GM06990 (cell line): Measurements from ENCODE around the gene REXO1.

Source experiments
- DNase-seq: peaks from one replicate; pipeline ENCODE4 v3.0.0-alpha.2; 2011; ENCODE audit not compliant: insufficient read length; ENCODE audit errors: extremely low read depth
- H3K27me3 ChIP-seq: replicated peaks from 2 replicates; pipeline ENCODE4 v1.6.0; 2011; ENCODE audit warnings: low read length; ENCODE audit not compliant: control insufficient read depth, insufficient read depth
- H3K36me3 ChIP-seq: 2 replicates; pipeline ENCODE4 v1.5.1; 2011; ENCODE audit warnings: low read length; ENCODE audit not compliant: control insufficient read depth, insufficient read depth
- H3K4me3 ChIP-seq: replicated peaks from 2 replicates; pipeline ENCODE4 v1.5.1; 2011; ENCODE audit warnings: low read depth, mild to moderate bottlenecking, control low read depth, low read length
- CTCF ChIP-seq: IDR thresholded peaks from 2 replicates; pipeline ENCODE4 v1.5.1; 2011; ENCODE audit warnings: low read length, control low read depth, mild to moderate bottlenecking, inconsistent platforms; ENCODE audit not compliant: insufficient read depth, poor library complexity, severe bottlenecking

REXO1 gene

DNA sequence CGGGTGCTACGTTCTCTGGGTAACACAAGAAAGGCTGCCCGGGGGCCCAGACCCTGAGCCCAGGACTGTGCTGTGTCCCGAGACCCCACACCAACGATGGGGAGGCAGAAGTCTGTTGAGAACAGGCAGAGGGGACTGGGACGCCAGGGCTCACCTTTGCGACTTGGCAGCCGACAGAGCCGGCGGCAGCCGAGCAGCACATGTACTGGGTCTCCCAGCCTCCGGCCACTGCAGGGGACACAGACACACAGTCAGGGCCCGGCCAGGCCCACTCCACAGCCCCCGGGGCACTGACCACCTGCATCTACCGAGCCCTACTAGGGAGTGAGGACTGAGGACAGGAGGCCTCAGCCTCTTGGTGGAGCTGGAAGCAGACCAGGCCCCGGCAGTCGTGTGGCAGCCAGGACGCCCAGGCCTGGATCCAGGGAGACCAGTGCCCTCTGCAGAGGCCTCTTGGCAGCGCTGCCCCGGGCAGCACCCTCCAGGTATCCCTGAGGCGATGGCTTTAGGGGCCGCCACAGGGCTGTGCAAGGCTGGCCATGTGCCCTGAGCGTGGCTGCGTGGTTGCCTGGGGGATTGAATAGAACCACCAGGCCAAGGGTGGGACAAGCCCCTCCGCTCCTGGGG, 30.6 kb downstream of the REXO1 start:
- Histone ChIP-seq H3K4me3 (no peak overlapping the region), H3K36me3 (peaks cover 38% of the 10 kb centered on the region), H3K27me3 (no peaks in the 10 kb centered on the region)
- no peak for TF ChIP-seq CTCF
- DNase-seq, result peak; percentile 9

- Histone ChIP-seq H3K36me3 (peaks cover 28% of the 10 kb centered on the region), H3K4me3 (no peak overlapping the region), H3K27me3 (no peaks in the 10 kb centered on the region; the same call in 1 of the 2 replicates)
- peak; percentile 6 for DNase-seq
- no peak for TF ChIP-seq CTCF
Measured at GRCh38 chr19:1816530-1817298, 31.6 kb downstream of the REXO1 start.

DNA sequence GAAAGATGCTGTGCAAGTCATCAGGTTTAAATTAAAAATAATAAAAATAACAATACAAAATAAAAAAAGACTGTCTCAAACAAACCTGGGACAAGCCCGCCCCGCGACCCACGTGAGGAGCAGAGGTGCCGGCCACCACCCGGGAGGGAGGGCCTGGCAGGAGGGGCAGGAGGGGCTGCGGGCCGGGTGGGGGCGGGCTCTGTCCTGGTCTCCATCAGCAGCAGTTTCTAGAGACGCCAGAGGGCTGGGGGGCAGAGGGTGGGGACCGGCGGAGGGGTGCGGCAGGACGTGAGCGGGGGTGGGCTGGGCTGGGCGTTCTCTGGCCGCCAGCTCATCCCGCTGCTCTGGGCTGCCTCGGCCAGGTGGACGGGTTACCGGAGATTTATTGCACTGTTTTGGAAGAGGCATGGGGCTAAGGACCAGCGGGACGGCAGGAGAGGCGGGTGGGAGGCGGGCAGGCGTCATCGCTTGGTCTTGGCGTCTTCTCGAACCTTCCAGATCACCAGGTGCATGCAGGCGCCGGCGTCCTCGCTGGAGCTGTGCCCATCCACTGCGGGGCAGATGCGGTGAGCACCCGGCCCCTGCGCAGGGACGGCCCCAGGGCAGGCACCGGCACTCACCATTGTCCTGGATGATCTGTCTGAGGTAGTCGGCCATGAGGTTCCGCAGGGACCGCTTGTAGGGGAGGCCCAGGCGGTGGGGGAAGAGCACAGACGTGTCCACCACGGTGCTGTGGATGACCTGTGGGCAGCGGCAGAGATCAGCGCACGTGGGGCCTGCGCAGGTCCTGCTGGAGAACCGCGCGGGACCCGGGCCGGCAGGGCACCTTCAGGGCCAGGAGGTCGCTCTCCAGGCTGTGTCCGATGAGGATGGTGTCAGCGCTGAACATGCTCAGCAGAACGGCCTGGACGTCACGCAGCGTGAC, 32.4 kb downstream of the REXO1 start:
- DNase-seq, result no peak
- no peak for TF ChIP-seq CTCF
- peaks cover 26% of the 10 kb centered on the region for H3K36me3 ChIP-seq

DNA sequence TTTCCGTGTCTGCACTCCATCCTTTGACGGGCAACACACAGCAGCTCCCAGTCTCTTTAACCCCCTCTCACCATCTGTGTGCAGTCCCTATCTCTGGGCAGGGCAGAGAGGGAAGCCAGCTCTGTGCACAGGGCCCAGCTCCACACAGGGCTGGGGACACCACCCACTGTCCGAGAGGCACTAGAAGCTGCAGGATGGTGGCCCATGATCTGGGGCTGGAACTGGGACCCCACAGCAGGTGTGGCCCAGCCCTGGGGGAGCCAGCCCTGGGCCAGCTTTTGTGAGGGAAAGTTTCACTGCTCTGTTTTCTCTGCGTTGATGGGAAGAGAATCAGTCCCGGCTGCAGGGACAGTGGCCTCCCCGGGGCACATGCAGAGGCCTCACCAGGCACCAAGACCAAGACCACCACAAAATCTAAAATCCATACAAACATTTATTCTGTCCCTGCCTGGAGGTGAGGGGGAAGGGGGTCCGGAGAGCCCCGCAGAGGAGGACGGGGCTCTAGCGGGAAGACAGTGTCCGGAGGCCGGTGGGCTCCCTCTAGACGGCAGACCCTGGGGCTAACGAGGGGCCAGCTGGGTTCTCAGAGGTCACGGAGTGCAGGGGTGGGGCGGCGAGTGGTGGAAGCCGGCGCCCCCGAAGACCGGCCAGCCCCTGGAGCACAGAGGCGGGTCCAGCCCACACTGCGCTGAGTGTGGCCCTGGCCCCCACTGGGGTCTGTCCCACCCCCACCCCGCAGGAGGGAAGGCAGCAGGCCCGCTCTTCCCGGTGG, 33.3 kb downstream of the REXO1 start:
- no peaks in the 10 kb centered on the region; the same call in 1 of the 2 replicates for H3K27me3 ChIP-seq
- TF ChIP-seq CTCF, result no peak
- peaks cover 22% of the 10 kb centered on the region for H3K36me3 ChIP-seq
- no peak overlapping the region for H3K4me3 ChIP-seq
- no peak for DNase-seq

More for the DNA sequence above, 32.4 kb downstream of the REXO1 start:
- Histone ChIP-seq H3K27me3 (no peaks in the 10 kb centered on the region; the same call in 1 of the 2 replicates), H3K4me3 (no peak overlapping the region)

GRCh38 chr19:1814391-1814790, 33.9 kb downstream of the REXO1 start:
- Histone ChIP-seq H3K27me3 (no peaks in the 10 kb centered on the region; the same call in 1 of the 2 replicates), H3K36me3 (peaks cover 21% of the 10 kb centered on the region), H3K4me3 (no peak overlapping the region)
- no peak for TF ChIP-seq CTCF
- no peak for DNase-seq
